NOMO-1 treated with dmso at 0.1 percent for 144 hours (cell line): Measurements from ENCODE around the gene CNTNAP1.
"Not testable (repeated sequence)": the region's sequence is repeated elsewhere in the genome, so short reads cannot be mapped to it uniquely, and the experiment has no call there.

Experiments used
- DNase-seq: peaks from one replicate; lab custom pipeline; 2025; ENCODE audit not compliant: unreplicated experiment; lab: John Stamatoyannopoulos, UW

Gene CNTNAP1

DNA sequence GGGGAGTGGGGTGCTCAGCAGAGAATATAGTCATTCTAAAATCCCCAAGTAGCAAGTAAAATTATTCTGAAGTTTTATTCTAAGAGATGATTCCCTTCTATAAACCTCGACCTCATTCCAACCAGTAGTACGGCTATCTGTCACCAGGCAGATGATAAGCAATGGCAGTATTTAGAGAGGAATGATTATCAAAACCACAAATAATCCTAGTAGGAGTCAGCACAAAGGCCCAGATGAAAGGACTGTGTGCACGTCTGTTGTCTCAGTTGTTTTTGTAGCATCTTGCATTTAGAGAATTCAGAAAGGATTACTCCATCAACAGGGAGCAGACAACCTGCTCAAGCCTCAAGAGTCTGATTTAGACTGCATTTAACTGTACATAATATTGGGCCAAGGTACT lies 41.3 kb downstream of the CNTNAP1 start:
- no peak for DNase-seq

DNA sequence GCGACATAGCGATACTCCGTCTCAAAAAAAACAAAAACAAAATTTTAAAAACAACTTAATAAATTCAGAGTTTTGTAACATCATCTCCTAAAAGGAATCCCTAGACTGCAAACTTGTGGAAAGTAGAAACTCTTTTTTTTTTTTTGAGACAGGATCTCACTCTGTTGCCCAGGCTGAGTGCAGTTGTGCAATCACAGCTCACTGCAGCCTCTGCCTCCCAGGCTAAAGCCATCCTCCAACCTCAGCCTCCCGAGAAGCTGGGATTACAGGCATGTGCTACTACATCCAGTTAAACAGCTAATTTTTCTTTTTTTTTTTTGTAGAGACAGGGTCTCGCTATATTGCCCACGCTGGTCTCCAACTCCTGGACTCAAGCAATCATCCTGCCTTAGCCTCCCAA lies 42.8 kb downstream of the CNTNAP1 start:
- DNase-seq = no peak

DNA sequence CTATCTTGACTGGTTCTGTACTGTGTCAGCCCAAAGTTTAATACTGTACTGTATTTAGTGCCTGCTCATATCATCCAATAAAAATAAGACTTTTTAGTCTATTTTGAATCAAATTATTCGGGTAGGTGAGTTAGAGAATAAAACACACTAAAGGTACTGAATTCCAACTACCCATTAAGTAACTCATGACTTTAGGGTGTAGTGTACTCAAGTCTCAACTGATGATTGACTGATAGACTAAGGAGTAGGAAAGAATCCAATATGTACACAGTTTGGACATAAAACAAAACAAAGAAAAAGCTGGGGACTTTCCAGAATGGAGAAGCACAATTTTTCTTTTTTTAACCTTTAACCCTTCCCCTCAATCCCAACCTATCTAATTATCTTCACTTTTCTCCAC lies 58.4 kb downstream of the CNTNAP1 start:
- no peak for DNase-seq

DNA sequence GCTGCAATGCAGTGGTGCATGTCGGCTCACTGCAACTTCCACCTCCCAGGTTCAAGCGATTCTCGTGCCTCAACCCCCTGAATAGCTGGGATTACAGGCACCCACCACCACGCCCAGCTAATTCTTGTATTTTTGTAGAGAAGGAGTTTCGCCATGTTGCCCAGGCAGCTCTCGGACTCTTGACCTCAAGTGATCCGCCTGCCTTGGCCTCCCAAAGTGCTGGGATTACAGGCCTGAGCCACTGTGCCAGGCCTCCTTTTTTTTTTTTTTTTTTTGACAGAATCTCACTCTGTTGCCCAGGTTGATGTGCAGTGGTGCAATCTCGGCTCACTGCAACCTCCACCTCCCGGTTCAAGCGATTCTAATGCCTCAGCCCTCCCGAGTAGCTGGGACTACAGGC lies 60.6 kb downstream of the CNTNAP1 start:
- DNase-seq = not testable (repeated sequence)

DNA sequence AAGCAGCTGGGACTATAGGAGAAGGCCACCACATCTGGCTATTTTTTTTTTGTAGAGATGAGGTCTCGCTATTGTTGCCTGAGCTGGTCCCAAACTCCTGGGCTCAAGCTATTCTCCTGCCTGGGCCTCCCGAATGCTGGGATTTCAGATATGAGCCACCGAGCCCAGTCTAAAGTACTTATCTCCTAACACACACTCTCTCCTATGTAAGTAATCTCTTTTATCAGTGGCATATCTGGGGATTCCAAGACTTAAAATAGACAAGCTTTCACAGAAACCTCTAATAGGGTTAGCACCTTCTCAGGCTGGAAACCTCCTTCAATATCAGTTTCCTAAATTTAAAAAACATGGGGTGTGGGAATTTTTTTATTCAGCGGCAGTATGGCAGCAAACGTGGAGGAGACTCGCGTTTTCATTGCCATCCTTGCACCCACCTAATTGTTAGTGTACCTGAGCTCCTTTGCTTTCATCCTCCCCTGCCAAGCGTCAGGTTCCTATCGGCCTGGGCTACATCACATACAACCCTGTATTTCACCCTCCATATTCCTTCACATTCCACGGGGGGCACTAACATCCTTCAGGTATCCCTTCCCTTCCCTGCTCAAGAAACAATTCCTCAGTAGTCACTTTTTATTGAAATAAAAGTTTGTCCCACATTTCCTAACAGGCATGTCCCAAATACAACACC lies 61.4 kb downstream of the CNTNAP1 start:
- no peak for DNase-seq

DNA sequence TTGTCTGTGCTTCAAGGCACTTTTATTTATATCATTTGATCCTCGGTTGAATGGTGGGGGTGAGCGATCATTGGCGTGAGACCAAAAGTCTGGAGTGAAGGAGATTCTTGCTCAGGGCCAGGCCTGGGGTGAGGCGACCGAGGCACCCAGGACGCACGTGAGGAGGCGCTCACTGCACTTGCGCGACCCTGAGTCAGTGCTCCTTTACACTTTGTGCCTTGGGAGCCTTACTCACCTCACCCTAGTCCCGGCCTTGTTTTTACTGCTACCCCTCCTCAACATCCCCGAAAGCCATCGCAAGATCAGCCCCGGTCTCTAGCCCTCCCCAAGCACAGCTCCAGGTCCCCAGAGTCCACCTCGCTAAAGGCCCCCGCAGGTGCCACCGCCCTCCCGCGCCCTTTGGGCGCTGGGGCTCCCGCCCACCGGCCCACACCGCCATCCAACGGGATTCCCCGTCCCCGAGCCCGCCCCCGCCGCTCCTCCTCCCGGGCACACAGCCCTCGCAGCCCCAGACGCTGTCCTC lies 62.0 kb downstream of the CNTNAP1 start:
- no peak for DNase-seq

DNA sequence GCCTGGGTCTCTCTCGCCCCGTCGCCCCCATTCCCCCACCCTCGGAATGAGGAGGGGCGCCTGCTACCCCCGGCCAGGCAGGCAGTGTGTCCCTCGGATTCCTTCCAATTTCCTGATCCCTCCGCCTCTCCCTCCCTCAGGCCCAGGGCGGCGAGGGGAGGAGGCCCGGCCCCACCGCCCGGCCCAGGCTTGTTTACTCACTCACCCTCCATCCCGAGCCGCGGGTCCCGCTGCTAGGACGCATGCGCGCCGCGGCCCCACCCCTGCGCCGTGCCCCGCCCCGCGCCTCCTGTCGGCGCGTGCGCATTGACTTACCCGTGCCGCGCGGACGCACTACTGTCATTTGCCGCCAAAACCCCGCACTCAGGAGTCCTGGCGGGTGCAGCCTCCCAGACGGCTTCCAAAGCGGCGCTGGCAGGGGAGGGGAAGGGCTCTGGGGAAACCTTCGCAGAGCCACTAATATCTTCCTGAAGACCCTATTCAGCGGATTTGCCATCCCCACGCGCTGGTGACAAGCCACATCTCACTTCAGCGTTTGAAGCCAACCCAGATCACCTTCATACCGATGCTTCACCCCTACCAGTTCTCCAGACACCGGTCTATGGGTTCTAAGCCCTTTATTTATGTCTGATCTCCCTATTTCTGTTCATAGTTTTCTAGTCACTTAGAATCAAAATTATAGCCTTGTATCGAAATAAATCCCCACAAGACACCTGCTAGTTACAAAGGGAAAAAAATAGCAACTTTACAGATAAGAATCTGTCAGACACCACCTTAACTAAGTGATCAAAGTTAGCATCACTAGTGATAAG lies 62.7 kb downstream of the CNTNAP1 start, which contains the start of gene EZH1:
TSS of gene EZH1 (minus strand) at position 235 of the 812 bp plus-strand sequence. CDS start 16,099 bp downstream, outside the sequence.
- DNase-seq = peak; percentile 80

DNA sequence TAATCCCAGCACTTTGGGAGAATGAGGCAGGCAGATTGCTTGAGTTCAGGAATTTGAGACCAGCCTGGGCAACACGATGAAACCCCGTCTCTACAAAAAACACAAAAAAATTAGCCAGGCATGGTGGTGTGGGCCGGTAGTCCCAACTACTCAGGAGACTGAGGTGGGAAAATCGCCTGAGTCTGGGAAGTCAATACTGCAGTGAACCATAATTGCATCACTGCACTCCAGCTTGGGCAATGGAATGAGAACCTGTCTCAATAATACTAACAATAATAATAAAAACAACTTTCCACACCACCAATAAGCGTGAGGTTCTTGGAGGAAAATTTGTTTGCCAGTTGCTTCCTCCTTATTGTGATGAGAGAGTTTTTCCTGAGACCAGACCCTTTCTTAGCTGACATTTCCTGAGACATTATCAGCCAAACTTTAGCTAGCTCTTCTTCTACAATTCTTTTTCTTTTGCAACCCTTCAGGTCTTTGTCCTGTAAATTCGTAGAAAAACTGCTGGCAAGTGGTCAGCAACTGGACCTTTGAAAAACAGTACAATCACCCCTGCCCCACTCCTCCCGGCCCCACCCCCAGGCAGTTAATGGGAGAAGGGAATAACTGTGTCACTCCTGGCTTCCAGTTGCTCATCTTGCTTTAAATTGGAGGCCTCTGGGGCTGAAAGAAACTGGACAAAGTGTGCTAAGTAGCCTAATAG lies 66.0 kb downstream of the CNTNAP1 start:
- DNase-seq = no peak

DNA sequence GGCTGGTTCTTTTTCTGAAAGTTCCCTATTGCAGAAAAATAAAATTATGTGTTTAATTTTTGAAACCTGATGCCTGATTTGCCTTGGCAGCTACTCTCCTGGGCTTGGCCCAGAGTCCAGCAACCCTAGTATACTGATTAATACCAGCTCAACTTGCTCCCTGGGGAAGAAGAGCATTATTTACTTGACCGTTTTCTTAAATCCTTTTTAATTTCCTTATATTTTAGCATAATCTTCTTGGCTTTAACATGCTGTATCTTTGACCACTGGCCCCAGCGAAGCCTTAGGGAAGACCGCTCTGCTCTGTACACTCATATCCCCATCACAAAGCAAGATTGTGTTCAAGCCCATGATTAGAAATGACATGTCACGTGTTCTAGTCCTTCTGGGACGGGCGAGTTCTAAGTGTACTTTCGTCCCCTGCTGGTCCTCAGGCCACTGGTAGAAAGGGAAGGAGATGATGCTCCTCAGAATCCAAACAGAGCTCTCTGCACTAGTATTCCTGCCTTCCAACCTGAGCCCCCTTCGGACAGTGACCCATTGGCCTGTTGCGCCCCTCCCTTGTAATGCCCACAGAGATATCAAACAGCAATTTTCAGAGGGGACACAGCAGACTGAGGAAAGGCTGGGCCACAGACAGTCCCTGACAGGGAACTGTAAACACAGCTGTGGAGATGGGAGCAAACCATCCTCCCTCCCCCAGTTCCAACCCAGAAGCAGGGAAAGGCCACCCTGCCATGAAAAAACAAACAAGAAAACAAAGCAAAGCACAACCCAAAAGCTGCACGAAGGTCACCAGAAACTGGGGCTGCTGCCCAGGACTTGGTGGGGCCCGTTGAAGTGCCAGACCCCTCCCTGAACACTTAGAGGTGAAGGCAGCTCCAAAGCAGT lies 66.8 kb downstream of the CNTNAP1 start:
- DNase-seq = no peak
